CD4-positive, alpha-beta T cell (primary cell): ENCODE measurements around the gene USP8. TPM values are rescaled to one million over a fixed set of nuclear protein-coding genes. Genes with fewer than 3 reads are reported as not detected.

Experiments used
- ATAC-seq: fragments of 200-7000 bp; cut with Tn5 transposase; one replicate; pipeline ENCODE4 v1.10.0; 2022; ENCODE audit warnings: mild to moderate bottlenecking; ENCODE audit not compliant: poor library complexity
- CTCF ChIA-PET: fragments of 350-600 bp; sonication (Branson Sonifier 250); formaldehyde crosslinking; loops from one replicate; lab custom pipeline; 2021; ENCODE audit warnings: antibody characterized with exemption, inconsistent platforms; lab: Charles Lee
- POLR2A ChIA-PET: fragments of 350-600 bp; sonication (Branson Sonifier 250); formaldehyde crosslinking; loops from one replicate; lab custom pipeline; 2021; ENCODE audit warnings: antibody characterized with exemption, inconsistent platforms; lab: Charles Lee
- DNase-seq, 14 experiments: peaks; one replicate each; pipeline ENCODE4 v3.0.0-alpha.2; 2013 to 2020; ENCODE audit warnings: mixed read lengths in 2 of 14
- H3K27ac ChIP-seq, 2 donors: one replicate each; pipeline versions ENCODE4 v1.5.1 to v1.7.0; 2013; ENCODE audit warnings: low read length in 2 of 2, low read depth in 1 of 2, mild to moderate bottlenecking in 1 of 2
- H3K27me3 ChIP-seq, 2 experiments: 1 replicate in 1 of 2; 2 replicates in 1 of 2; pipeline versions ENCODE4 v1.6.1 to v1.7.0; 2013; ENCODE audit warnings: low read length in 2 of 2, control low read depth in 1 of 2, mild to moderate bottlenecking in 1 of 2, moderate library complexity in 1 of 2; ENCODE audit not compliant: insufficient read depth in 2 of 2, control insufficient read depth in 1 of 2
- H3K36me3 ChIP-seq: one replicate; pipeline ENCODE4 v1.6.1; 2013; ENCODE audit warnings: low read length, control low read depth; ENCODE audit not compliant: insufficient read depth
- H3K4me1 ChIP-seq: one replicate; pipeline ENCODE4 v1.6.1; 2013; ENCODE audit warnings: low read length, control low read depth; ENCODE audit not compliant: insufficient read depth
- H3K4me3 ChIP-seq: one replicate; pipeline ENCODE4 v1.5.1; 2013; ENCODE audit warnings: mild to moderate bottlenecking, low read length, moderate library complexity
- H3K9me3 ChIP-seq, 2 experiments: 1 replicate in 1 of 2; 2 replicates in 1 of 2; pipeline versions ENCODE4 v1.6.1 to v1.7.0; 2013; ENCODE audit warnings: low read length in 2 of 2, mild to moderate bottlenecking in 2 of 2, control low read depth in 1 of 2, moderate library complexity in 1 of 2; ENCODE audit not compliant: control insufficient read depth in 1 of 2, insufficient read depth in 1 of 2
- H3K27ac Mint-ChIP-seq: one replicate; pipeline ENCODE4 v1.8.0; 2020; ENCODE audit warnings: mixed read lengths
- H3K27me3 Mint-ChIP-seq: one replicate; pipeline ENCODE4 v1.8.0; 2021; ENCODE audit warnings: mixed read lengths
- H3K36me3 Mint-ChIP-seq: one replicate; pipeline ENCODE4 v1.8.0; 2021; ENCODE audit warnings: low read depth, mixed read lengths
- H3K4me1 Mint-ChIP-seq: one replicate; pipeline ENCODE4 v1.8.0; 2021; ENCODE audit warnings: low read depth, mixed read lengths
- H3K4me3 Mint-ChIP-seq: one replicate; pipeline ENCODE4 v1.8.0; 2020; ENCODE audit warnings: mild to moderate bottlenecking, mixed read lengths
- H3K9me3 Mint-ChIP-seq: one replicate; pipeline ENCODE4 v1.8.0; 2020; ENCODE audit warnings: mixed read lengths
- intact Hi-C, 2 experiments: fragments of 100-400 bp; cut with DNase I in 1 of 2; cut with micrococcal nuclease in 1 of 2; formaldehyde crosslinking; loops; one replicate each; pipeline versions ENCODE4 v1.15.1 to v1.9.0; 2023 to 2025; cut with DNase I, micrococcal nuclease
- total RNA-seq, 174 experiments: library from RNA in 2 of 174; stranded (reverse) in 2 of 174; gene quantifications; one replicate each; pipeline ENCODE4 v1.2.3 and lab custom pipeline; 2021 to 2026
- TF ChIP-seq, protein P1 (sequence below): fragments of 200-600 bp; IDR thresholded peaks from one replicate; pipeline ENCODE4 v1.8.0; 2022; ENCODE audit warnings: antibody characterized with exemption, mild to moderate bottlenecking

USP8 gene
- total RNA-seq, 2 experiments from 2014 or later: 48.9 to 50.0 TPM

DNA sequence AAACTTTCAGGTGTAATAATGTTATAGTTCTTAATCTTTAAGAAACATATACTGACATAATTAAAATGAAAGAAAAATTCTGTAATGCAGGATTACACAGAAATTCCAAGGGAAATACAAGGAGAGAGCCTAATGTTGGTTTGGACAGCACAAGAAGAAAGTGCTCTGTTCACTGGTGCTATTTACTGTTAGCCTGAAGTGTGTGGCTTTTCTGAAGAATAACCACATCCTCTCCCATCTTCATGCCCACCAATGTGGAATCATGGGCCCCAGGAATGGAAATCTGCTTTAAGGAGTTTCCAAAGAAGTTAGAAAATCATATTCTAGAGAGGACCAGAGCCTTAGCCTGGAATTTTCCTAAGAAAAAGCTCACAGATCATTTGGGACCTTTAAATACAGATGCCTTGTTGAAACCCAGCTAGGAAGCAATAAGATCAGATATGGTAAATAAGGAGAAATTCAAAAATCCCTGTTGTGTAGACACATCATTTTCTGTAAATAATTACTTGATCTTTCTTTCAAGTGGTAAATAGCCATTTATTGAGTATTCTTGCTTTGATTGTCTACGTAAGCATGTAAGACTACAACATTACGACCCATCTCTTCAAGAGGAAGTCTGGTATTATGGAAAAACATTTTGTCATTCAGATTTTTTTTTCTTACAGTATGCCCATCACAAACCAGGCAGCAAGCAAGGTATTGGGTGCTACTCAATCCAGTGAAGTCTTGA, 132.6 kb downstream of the USP8 start:
- no peak overlapping the region for H3K4me3 ChIP-seq
- DNase-seq (no peak), ATAC-seq (no peak)
- no peaks in the 10 kb centered on the region for H3K9me3 ChIP-seq
- POLR2A ChIA-PET: no interaction called here
- intact Hi-C loops: no loop called here
- H3K27me3 ChIP-seq: no peaks in the 10 kb centered on the region
- H3K27ac Mint-ChIP-seq: peak overlapping the region; percentile 58
- peaks cover 7% of the 10 kb centered on the region for H3K4me1 Mint-ChIP-seq
- peaks cover 15% of the 10 kb centered on the region for H3K36me3 ChIP-seq
- CTCF ChIA-PET: no interaction called here
- peaks cover 20% of the 10 kb centered on the region for H3K36me3 Mint-ChIP-seq
- H3K27ac ChIP-seq: no peak overlapping the region
- H3K4me1 ChIP-seq: no peaks in the 10 kb centered on the region
- H3K9me3 Mint-ChIP-seq: no peaks in the 10 kb centered on the region
- TF ChIP-seq, protein P1, sequence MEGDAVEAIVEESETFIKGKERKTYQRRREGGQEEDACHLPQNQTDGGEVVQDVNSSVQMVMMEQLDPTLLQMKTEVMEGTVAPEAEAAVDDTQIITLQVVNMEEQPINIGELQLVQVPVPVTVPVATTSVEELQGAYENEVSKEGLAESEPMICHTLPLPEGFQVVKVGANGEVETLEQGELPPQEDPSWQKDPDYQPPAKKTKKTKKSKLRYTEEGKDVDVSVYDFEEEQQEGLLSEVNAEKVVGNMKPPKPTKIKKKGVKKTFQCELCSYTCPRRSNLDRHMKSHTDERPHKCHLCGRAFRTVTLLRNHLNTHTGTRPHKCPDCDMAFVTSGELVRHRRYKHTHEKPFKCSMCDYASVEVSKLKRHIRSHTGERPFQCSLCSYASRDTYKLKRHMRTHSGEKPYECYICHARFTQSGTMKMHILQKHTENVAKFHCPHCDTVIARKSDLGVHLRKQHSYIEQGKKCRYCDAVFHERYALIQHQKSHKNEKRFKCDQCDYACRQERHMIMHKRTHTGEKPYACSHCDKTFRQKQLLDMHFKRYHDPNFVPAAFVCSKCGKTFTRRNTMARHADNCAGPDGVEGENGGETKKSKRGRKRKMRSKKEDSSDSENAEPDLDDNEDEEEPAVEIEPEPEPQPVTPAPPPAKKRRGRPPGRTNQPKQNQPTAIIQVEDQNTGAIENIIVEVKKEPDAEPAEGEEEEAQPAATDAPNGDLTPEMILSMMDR: no peak
- no peaks in the 10 kb centered on the region for H3K27me3 Mint-ChIP-seq
- H3K4me3 Mint-ChIP-seq: no peak overlapping the region

GRCh38 chr15:50558012-50558411, 133.8 kb downstream of the USP8 start:
- H3K4me3 Mint-ChIP-seq: no peak overlapping the region
- intact Hi-C loops: no loop called here
- no peak for DNase-seq
- H3K4me1 Mint-ChIP-seq: peaks cover 7% of the 10 kb centered on the region
- no peaks in the 10 kb centered on the region for H3K9me3 Mint-ChIP-seq
- no peak overlapping the region for H3K27ac Mint-ChIP-seq
- no peaks in the 10 kb centered on the region for H3K27me3 ChIP-seq
- ChIA-PET CTCF (no interaction called here), POLR2A (no interaction called here)
- H3K27ac ChIP-seq: no peak overlapping the region
- ATAC-seq: no peak
- H3K27me3 Mint-ChIP-seq: no peaks in the 10 kb centered on the region
- TF ChIP-seq, protein P1: no peak
- H3K36me3 ChIP-seq: peaks cover 24% of the 10 kb centered on the region
- H3K36me3 Mint-ChIP-seq: peaks cover 31% of the 10 kb centered on the region
- H3K9me3 ChIP-seq: no peaks in the 10 kb centered on the region
- H3K4me3 ChIP-seq: no peak overlapping the region
- H3K4me1 ChIP-seq: no peaks in the 10 kb centered on the region

DNA sequence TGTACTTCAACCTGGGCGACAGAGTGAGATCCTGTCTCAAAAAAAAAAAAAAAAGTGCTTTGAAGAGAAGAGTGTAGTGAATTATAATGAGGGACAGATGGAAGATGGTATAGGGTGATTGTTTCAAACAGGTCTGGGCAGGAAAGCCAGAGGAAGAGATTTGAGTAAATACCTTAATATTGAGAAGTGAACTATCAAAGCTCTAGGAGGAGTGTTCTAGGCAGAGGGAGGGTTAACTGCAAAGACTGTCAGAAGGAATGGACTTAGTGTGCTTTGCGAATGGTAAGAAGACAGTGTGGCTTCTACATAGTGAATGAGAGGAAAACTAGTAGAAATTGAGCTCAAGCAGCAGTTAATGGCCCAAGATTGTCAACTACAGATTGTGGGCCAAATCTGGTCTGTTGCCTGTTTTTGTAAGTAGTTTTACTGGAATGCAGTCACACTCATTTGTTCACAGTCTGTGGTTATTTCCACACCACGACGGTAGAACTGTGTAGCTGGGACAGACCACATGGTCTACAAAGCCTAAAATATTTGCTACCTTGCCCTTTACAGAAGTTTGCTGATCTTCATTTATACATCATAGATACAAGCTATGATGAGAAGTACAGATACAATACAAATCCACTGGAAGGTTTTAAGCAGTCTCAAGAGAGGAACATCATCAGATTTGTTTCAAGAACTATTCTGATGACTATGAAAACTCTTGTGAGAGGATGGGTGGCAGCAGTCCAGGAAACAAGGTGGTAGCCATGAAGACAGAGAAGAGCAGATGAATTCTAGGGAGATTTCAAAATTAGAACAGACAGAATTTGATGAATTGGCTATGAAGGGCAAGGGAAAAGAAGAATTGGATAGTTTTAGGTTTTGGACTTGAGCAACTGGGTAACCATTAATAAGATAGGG, 138.8 kb downstream of the USP8 start:
- peaks cover 66% of the 10 kb centered on the region for H3K36me3 Mint-ChIP-seq
- POLR2A ChIA-PET: no interaction called here

More for the DNA sequence above, 138.8 kb downstream of the USP8 start:
- CTCF ChIA-PET: interaction anchor here (0.6 kb wide), 1 partner anchor 197 kb away, joined by 3 read pairs; no protein-coding TSS in a partner anchor
- Histone ChIP-seq H3K4me1 (no peaks in the 10 kb centered on the region), H3K4me3 (no peak overlapping the region), H3K27ac (no peak overlapping the region), H3K9me3 (no peaks in the 10 kb centered on the region), H3K36me3 (peaks cover 48% of the 10 kb centered on the region), H3K27me3 (no peaks in the 10 kb centered on the region)
- DNase-seq: no peak
- Mint-ChIP-seq H3K9me3 (no peaks in the 10 kb centered on the region), H3K27ac (peak overlapping the region; percentile 10), H3K4me1 (no peaks in the 10 kb centered on the region), H3K4me3 (no peak overlapping the region), H3K27me3 (no peaks in the 10 kb centered on the region)
- TF ChIP-seq, protein P1: no peak
- no peak for ATAC-seq
- intact Hi-C loops: no loop called here
